ENCODE results near the gene PSPC1.

PSPC1 gene

DNA sequence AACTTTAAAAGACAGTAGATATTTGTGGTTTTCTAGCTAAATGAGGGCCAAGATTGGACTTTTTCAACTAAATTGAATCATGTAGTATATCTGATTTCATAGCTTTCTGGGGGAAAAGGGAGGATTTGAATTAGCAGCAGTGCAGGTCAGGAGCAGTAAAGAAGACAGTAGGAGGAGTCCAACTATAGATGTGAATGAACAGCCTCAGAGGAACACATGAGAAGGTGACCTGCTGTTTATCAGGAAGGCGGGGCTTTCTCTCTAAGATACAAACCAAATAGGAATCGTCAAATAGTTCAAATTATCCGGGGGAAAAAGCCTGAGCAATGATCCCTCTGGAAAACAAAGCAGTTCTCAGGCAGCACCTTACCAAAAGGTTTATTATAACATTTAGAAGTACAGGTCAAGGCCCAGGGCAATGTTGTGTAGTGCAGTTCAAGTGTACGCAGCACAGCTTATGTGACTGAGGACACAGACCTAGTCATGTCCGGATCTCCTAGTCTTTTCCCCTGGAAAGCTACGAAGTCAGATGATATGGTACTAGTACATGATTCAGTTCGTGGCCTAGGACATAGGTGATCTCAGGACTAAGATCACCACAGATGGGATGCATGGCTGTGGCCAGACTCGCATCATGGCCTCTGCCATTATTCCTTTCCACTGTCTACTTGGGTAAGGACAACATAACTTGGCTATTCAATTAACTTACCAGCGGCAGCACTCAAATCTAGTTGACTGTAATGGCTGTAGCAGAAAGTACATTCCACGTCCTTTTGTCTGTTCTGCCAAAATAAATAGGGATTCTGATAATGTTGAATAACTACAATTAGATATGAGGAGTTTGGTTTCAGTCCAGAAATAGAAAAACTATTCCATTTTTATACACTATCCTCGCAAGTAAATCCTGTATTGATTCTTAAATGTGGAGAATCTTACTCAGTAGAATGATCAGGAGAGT is 109.0 kb downstream of the PSPC1 start:
- DNase-seq (ENCODE audit: low read depth in 2 of 2): no peak

- DNase-seq (ENCODE audit: low read depth in 2 of 2): no peak
These were observed 109.8 kb downstream of the PSPC1 start for GRCh38 chr13:19672990-19673389.

DNA sequence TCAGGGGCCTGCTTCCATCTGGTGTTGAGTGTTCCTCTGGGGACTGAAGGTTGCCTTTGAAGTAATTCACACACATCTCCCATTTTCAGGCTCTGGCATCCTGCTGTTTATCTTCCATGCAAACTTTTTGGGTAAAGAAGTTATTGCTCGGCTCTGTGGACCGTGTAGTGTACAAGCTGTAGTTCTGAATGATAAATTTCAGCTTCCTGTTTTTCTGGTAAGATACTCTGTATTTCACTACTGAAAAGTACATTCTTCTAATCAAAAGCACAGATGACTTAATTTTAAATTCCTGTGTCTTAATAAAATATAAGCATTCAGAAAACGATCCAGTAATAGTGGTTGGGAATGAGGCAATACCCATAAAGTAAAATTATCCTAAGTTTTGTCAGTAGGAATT is 112.6 kb downstream of the PSPC1 start:
- DNase-seq (ENCODE audit: low read depth in 2 of 2): no peak

- no peak for DNase-seq (ENCODE audit: low read depth in 2 of 2)
These were observed 114.0 kb downstream of the PSPC1 start for GRCh38 chr13:19668778-19669177.

DNA sequence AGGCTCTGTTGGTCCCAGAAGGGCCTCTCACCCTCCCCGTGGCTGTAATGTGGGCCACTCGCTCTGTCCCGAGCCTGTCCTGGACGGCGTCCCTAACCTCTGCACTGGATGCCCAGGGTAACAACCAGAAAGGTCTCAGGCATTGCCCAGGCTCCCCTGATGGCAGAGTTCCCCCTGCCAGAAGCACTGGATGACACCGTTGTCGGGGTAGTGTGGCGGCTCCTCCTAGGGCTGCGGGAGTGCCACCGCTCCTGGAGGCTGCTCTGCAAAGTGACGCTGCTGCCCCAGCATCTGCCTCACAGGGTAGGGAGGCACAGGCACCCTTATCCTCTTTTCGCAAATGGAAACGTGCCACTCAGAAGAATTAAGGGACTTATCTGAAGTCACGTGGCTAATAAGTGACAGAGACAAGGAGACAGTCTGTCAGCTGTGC is 117.3 kb downstream of the PSPC1 start:
- no peak for DNase-seq (ENCODE audit: low read depth in 2 of 2)

- DNase-seq (ENCODE audit: low read depth in 2 of 2): no peak
These were observed 118.1 kb downstream of the PSPC1 start for GRCh38 chr13:19664481-19665230.

GRCh38 chr13:19663416-19663979 is 119.2 kb downstream of the PSPC1 start:
- DNase-seq (ENCODE audit: low read depth in 2 of 2): no peak

DNA sequence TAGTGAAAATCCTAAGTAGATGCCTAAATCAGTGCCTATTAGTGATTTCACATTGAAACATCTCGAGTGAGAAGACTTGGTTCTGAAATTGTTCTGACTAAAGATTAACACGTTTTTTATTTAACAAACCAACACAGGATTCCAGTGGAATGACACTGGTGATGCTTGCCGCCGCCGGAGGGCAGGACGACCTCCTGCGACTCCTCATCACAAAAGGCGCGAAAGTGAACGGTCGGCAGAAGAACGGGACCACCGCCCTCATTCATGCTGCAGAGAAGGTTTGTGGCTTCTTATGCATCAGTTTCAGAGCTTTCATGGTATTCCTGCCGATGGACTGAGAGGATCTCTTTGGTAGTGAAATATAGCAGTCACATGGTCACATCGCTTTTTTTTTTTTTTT is 121.2 kb downstream of the PSPC1 start:
- no peak for DNase-seq (ENCODE audit: low read depth in 2 of 2)

DNA sequence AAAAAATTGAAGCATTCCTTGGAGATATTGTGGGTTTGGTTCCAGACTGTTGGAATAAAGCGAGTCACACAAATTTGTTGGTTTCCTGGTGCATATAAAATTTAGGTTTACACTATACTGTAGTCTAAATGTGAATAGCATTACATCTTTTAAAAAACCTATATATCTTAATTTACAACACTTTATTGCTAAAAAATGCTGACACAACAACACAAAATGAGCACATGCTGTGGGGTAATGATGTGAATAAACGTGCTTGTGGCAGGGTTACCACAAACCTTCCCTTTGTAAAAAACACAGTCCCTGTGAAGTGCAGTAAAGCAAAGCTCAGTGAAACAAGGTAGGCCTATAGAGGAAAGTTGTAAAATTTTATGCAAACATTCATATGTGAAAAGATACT is 121.6 kb downstream of the PSPC1 start:
- no peak for DNase-seq (ENCODE audit: low read depth in 2 of 2)

GRCh38 chr13:19658831-19659230 is 123.9 kb downstream of the PSPC1 start:
- DNase-seq (ENCODE audit: low read depth in 2 of 2): no peak

DNA sequence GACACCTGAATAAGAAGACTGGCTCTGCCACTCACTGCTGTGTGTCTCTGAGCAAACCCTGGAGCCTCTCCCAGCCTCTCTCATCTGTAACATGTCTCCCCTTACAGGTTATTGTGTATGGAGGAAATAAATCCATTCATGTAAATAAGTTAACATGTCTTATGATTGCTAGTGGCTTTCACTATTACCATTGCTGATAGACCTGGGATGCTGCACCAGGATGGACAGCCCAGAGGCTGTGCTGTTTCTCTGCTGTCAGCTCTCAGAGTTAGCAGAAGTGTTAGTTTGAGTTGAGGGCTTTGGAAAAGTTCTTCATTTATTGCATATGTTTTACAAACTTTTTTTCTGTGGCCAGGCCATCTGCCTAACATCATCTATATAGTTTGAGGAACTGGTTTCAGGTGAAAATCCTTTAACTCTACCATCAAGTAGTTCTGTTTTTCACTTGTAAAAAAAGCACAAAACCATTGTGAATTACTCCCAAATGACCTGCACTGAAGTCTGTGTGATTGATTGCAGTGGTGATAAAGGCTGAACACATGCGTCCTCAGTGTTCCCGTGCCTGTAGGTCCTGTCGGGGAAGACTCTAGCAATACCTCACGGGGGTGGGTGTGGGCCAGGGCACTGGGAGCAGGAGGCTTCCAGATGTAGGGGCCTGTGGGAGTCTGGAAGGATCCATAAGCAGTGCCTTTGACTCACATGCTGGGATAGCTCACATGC is 124.7 kb downstream of the PSPC1 start:
- no peak for DNase-seq (ENCODE audit: low read depth in 2 of 2)
